Adipose tissue (tissue), 3 donors: ENCODE results near the gene ARHGEF3. TPM values are rescaled to one million over a fixed set of nuclear protein-coding genes. Genes with fewer than 3 reads are reported as not detected.

Experiments
- H3K27ac ChIP-seq: one replicate; pipeline ENCODE4 v1.5.1; 2013; ENCODE audit warnings: low read depth, low read length
- WGBS, 3 donors: extraction: QIAGEN DNeasy Blood & Tissue Kit; methylation state at CpG; one replicate each; pipeline ENCODE4 v1.1.7; 2013; 5-methylcytosine and 5-hydroxymethylcytosine counted together
- polyA plus RNA-seq, 3 donors: library from polyadenylated mRNA; stranded (reverse); fragments of 200-250 nt; gene quantifications; one replicate each; pipeline ENCODE4 v1.2.3, GENCODE V29; 2013
- donor health status: healthy with polysubstance abuse.
- donor health status: Bipolar disorder and iron deficiency.
- donor health status: healthy.

ARHGEF3 gene
- polyA plus RNA-seq, 3 donors: 11.1 to 15.4 (median 11.4) TPM

- H3K27ac ChIP-seq: no peak overlapping the region
- WGBS, 3 donors: 35 to 49% (median 41%) methylated on average over 4 of the region's 4 CpGs
These were observed 22.4 kb upstream of the ARHGEF3 start for GRCh38 chr3:56823984-56824703.

GRCh38 chr3:56823421-56823926, 21.7 kb upstream of the ARHGEF3 start:
- H3K27ac ChIP-seq: no peak overlapping the region

- no peak overlapping the region for H3K27ac ChIP-seq
- WGBS, 3 donors: 91 to 98% (median 95%) methylated on average over 7 of the region's 7 CpGs
These were observed 20.8 kb upstream of the ARHGEF3 start for GRCh38 chr3:56822501-56822900.

GRCh38 chr3:56819016-56819809, 17.5 kb upstream of the ARHGEF3 start:
- no peak overlapping the region for H3K27ac ChIP-seq
- 90 to 97% (median 94%) methylated on average over 2 of the region's 2 CpGs for WGBS, 3 donors

- H3K27ac ChIP-seq: no peak overlapping the region
- WGBS, 3 donors: 49 to 90% (median 82%) methylated on average over 6 of the region's 6 CpGs
These were observed 16.6 kb upstream of the ARHGEF3 start for GRCh38 chr3:56818156-56818985.

- no peak overlapping the region for H3K27ac ChIP-seq
- 74 to 79% (median 74%) methylated on average over 4 of the region's 4 CpGs for WGBS, 3 donors
These were observed 15.9 kb upstream of the ARHGEF3 start for GRCh38 chr3:56817646-56818045.

- no peak overlapping the region for H3K27ac ChIP-seq
These were observed 14.3 kb upstream of the ARHGEF3 start for GRCh38 chr3:56816061-56816460.

GRCh38 chr3:56815589-56815988, 13.8 kb upstream of the ARHGEF3 start:
- no peak overlapping the region for H3K27ac ChIP-seq
- WGBS, 3 donors: 90 to 100% (median 94%) methylated on average over 1 of the region's 1 CpG

GRCh38 chr3:56813653-56813960, 11.9 kb upstream of the ARHGEF3 start:
- WGBS, 3 donors: 0 to 43% (median 30%) methylated on average over 1 of the region's 1 CpG
- no peak overlapping the region for H3K27ac ChIP-seq

GRCh38 chr3:56812754-56813652, 11.3 kb upstream of the ARHGEF3 start:
- H3K27ac ChIP-seq: no peak overlapping the region
- 35 to 67% (median 36%) methylated on average over 2 of the region's 2 CpGs for WGBS, 3 donors

- WGBS, 3 donors: 86 to 93% (median 91%) methylated on average over 5 of the region's 5 CpGs
- no peak overlapping the region for H3K27ac ChIP-seq
These were observed 9.9 kb upstream of the ARHGEF3 start for GRCh38 chr3:56811546-56812202.

- H3K27ac ChIP-seq: no peak overlapping the region
- 66 to 84% (median 79%) methylated on average over 6 of the region's 6 CpGs for WGBS, 3 donors
These were observed 9.1 kb upstream of the ARHGEF3 start for GRCh38 chr3:56810577-56811545.

GRCh38 chr3:56806407-56806806, 4.7 kb upstream of the ARHGEF3 start:
- no peak overlapping the region for H3K27ac ChIP-seq

GRCh38 chr3:56802790-56803189, 1.0 kb upstream of the ARHGEF3 start:
- 83 to 93% (median 91%) methylated on average over 1 of the region's 1 CpG for WGBS, 3 donors

More at GRCh38 chr3:56806407-56806806, 4.7 kb upstream of the ARHGEF3 start:
- 88 to 93% (median 92%) methylated on average over 5 of the region's 5 CpGs for WGBS, 3 donors

GRCh38 chr3:56802378-56802745, 613 bp upstream of the ARHGEF3 start:
- H3K27ac ChIP-seq: no peak overlapping the region
- 15 to 45% (median 29%) methylated on average over 8 of the region's 8 CpGs for WGBS, 3 donors

More at GRCh38 chr3:56802790-56803189, 1.0 kb upstream of the ARHGEF3 start:
- no peak overlapping the region for H3K27ac ChIP-seq

GRCh38 chr3:56800832-56801661, 702 bp downstream of the ARHGEF3 start:
- no peak overlapping the region for H3K27ac ChIP-seq
- WGBS, 3 donors: 14 to 40% (median 38%) methylated on average over 19 of the region's 19 CpGs
